A673 (cell line): ENCODE measurements around the gene KRTAP5-1. TPM values are rescaled to one million over a fixed set of nuclear protein-coding genes. Genes with fewer than 3 reads are reported as not detected.

Source experiments
- BruUV-seq: library from RNA; stranded (reverse); fragments of 400-500 nt; replicated peaks from 2 replicates; lab custom pipeline; 2021; lab: Mats Ljungman, UMichigan
- CTCF ChIA-PET: fragments of 300-600 bp; sonication (Branson Sonifier 250); formaldehyde crosslinking; loops from one replicate; lab custom pipeline; 2022; ENCODE audit warnings: antibody characterized with exemption; lab: Charles Lee
- POLR2A ChIA-PET: fragments of 300-600 bp; sonication (Branson Sonifier 250); formaldehyde crosslinking; loops from one replicate; lab custom pipeline; 2022; ENCODE audit warnings: antibody characterized with exemption; ENCODE audit not compliant: low non-redundant PET; lab: Charles Lee
- DNase-seq: peaks from one replicate; pipeline ENCODE4 v3.0.0-alpha.2; 2015; ENCODE audit warnings: low spot score
- H3K27ac ChIP-seq: fragments of 200-600 bp; sonication (generic); 2 replicates; pipeline ENCODE4 v1.5.1; 2016; ENCODE audit warnings: mixed run types, low read depth, mild to moderate bottlenecking, mixed read lengths, antibody characterized with exemption, low read length; ENCODE audit not compliant: poor library complexity, severe bottlenecking
- H3K27me3 ChIP-seq: fragments of 200-600 bp; sonication (generic); replicated peaks from 2 replicates; pipeline ENCODE4 v1.6.1; 2017; ENCODE audit warnings: mixed run types, low read depth, mild to moderate bottlenecking, mixed read lengths, antibody characterized with exemption, low read length; ENCODE audit not compliant: insufficient read depth, poor library complexity
- H3K36me3 ChIP-seq: fragments of 200-600 bp; sonication (generic); 2 replicates; pipeline ENCODE4 v1.6.1; 2016; ENCODE audit warnings: mixed run types, mild to moderate bottlenecking, mixed read lengths, antibody characterized with exemption, low read length; ENCODE audit not compliant: insufficient read depth, poor library complexity, severe bottlenecking
- H3K4me1 ChIP-seq: fragments of 200-600 bp; sonication (generic); 2 replicates; pipeline ENCODE4 v1.6.1; 2017; ENCODE audit warnings: mixed run types, mild to moderate bottlenecking, mixed read lengths, antibody characterized with exemption, low read length; ENCODE audit not compliant: insufficient read depth, poor library complexity, severe bottlenecking
- H3K4me3 ChIP-seq: fragments of 200-600 bp; sonication (generic); 2 replicates; pipeline ENCODE4 v1.5.1; 2016; ENCODE audit warnings: low read depth, mixed run types, mild to moderate bottlenecking, mixed read lengths, low read length; ENCODE audit not compliant: poor library complexity, severe bottlenecking
- H3K9me3 ChIP-seq: fragments of 200-600 bp; sonication (generic); 2 replicates; pipeline ENCODE4 v1.6.1; 2016; ENCODE audit warnings: mixed run types, low read depth, mild to moderate bottlenecking, mixed read lengths, antibody characterized with exemption, low read length; ENCODE audit not compliant: poor library complexity, severe bottlenecking
- EZH2 ChIP-seq: fragments of 200-600 bp; sonication (generic); IDR thresholded peaks from 2 replicates; pipeline ENCODE4 v1.6.1; 2017; ENCODE audit warnings: borderline replicate concordance, low read depth, mild to moderate bottlenecking, mixed read lengths, antibody characterized with exemption, low read length; ENCODE audit not compliant: poor library complexity, severe bottlenecking
- intact Hi-C: fragments of 100-400 bp; cut with micrococcal nuclease; formaldehyde crosslinking; loops from one replicate; pipeline ENCODE4 v1.10.0; 2022; ENCODE audit not compliant: unreplicated experiment
- total RNA-seq: library from RNA; stranded (reverse); gene quantifications from 2 replicates; pipeline ENCODE4 v1.2.3, GENCODE V29; 2021
- TF ChIP-seq, protein P1 (sequence below): fragments of 300-800, 200-600 bp; sonication (generic); conservative IDR thresholded peaks from 2 replicates; pipeline ENCODE4 v1.5.1; 2017; ENCODE audit warnings: low read depth, mild to moderate bottlenecking, antibody characterized with exemption, low read length, moderate library complexity, mixed read lengths

The KRTAP5-1 gene
- total RNA-seq, 1 experiment from 2014 or later, result not detected

- TF ChIP-seq, protein P1, sequence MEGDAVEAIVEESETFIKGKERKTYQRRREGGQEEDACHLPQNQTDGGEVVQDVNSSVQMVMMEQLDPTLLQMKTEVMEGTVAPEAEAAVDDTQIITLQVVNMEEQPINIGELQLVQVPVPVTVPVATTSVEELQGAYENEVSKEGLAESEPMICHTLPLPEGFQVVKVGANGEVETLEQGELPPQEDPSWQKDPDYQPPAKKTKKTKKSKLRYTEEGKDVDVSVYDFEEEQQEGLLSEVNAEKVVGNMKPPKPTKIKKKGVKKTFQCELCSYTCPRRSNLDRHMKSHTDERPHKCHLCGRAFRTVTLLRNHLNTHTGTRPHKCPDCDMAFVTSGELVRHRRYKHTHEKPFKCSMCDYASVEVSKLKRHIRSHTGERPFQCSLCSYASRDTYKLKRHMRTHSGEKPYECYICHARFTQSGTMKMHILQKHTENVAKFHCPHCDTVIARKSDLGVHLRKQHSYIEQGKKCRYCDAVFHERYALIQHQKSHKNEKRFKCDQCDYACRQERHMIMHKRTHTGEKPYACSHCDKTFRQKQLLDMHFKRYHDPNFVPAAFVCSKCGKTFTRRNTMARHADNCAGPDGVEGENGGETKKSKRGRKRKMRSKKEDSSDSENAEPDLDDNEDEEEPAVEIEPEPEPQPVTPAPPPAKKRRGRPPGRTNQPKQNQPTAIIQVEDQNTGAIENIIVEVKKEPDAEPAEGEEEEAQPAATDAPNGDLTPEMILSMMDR, result no peak
- TF ChIP-seq EZH2, result no peak
- no peak overlapping the region for H3K4me3 ChIP-seq
These were observed 39.0 kb downstream of the KRTAP5-1 start for GRCh38 chr11:1546077-1546535.

DNA sequence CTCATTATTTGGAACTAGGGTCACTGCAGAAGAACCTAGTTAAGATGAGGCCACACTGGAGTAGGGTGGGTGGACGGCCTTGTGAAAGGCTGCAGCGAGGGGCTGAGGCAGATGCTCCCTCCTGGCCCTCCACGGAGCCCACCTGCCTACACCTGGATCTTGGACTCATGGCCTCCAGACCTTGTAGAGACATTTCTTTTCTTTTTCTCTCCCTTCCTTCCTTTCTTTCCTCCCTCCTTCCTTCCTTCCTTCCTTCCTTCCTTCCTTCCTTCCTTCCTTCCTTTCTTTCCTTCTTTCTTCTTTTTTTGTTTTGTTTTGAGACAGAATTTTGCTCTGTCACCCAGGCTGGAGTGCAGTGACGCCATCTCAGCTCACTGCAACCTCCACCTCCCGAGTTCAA, 39.7 kb downstream of the KRTAP5-1 start:
- POLR2A ChIA-PET, result no interaction called here
- no TSS peak for BruUV-seq
- no peak for DNase-seq
- H3K27me3 ChIP-seq, result peaks cover 35% of the 10 kb centered on the region
- H3K27ac ChIP-seq, result no peak overlapping the region
- intact Hi-C loops, result loop anchor here (5.0 to 10.0 kb wide), 2 partner anchors 79 to 287 kb away; partner anchors contain the start of genes KRTAP5-4, KRTAP5-5 and SYT8
- CTCF ChIA-PET, result no interaction called here
- TF ChIP-seq, protein P1, result no peak
- TF ChIP-seq EZH2, result no peak
- no peaks in the 10 kb centered on the region for H3K36me3 ChIP-seq
- H3K9me3 ChIP-seq, result no peaks in the 10 kb centered on the region
- H3K4me1 ChIP-seq, result no peaks in the 10 kb centered on the region
- H3K4me3 ChIP-seq, result no peak overlapping the region

More at GRCh38 chr11:1546077-1546535, 39.0 kb downstream of the KRTAP5-1 start:
- Histone ChIP-seq H3K27me3 (peaks cover 35% of the 10 kb centered on the region), H3K27ac (no peak overlapping the region), H3K36me3 (no peaks in the 10 kb centered on the region), H3K4me1 (no peaks in the 10 kb centered on the region), H3K9me3 (no peaks in the 10 kb centered on the region)
- ChIA-PET POLR2A (no interaction called here), CTCF (interaction anchor here (0.6 to 1.8 kb wide), 7 partner anchors 19 to 82 kb away, joined by 3 to 17 read pairs (median 4); no protein-coding TSS in a partner anchor)
- intact Hi-C loops, result loop anchor here (2.0 to 10.0 kb wide), 3 partner anchors 29 to 286 kb away; partner anchors contain the start of genes KRTAP5-4, KRTAP5-5 and SYT8
- no TSS peak for BruUV-seq
- no peak for DNase-seq

GRCh38 chr11:1544536-1544935, 40.5 kb downstream of the KRTAP5-1 start:
- intact Hi-C loops, result loop anchor here (10.0 kb wide), 1 partner anchor 80 kb away; the partner anchor contains the start of genes KRTAP5-4 and KRTAP5-5
- Histone ChIP-seq H3K36me3 (no peaks in the 10 kb centered on the region), H3K9me3 (no peaks in the 10 kb centered on the region), H3K4me1 (no peaks in the 10 kb centered on the region), H3K27ac (no peak overlapping the region), H3K4me3 (no peak overlapping the region), H3K27me3 (peaks cover 35% of the 10 kb centered on the region)
- no peak for DNase-seq
- TF ChIP-seq, protein P1, result no peak
- TF ChIP-seq EZH2, result no peak
- ChIA-PET POLR2A (no interaction called here), CTCF (interaction anchor here (1.1 kb wide), 1 partner anchor 30 kb away, joined by 3 read pairs; no protein-coding TSS in a partner anchor)
- BruUV-seq, result no TSS peak
